GM19324 (cell line): ENCODE results near the gene TRUB2.
"Not testable (repeated sequence)": the region's sequence is repeated elsewhere in the genome, so short reads cannot be mapped to it uniquely, and the experiment has no call there.

ENCODE experiments used
- ATAC-seq: cut with Tn5 transposase; IDR thresholded peaks from one replicate; pipeline ENCODE4 v1.9.1; 2021; ENCODE audit warnings: mild to moderate bottlenecking, moderate library complexity; ENCODE audit not compliant: unreplicated experiment, low FRiP score

The TRUB2 gene

DNA sequence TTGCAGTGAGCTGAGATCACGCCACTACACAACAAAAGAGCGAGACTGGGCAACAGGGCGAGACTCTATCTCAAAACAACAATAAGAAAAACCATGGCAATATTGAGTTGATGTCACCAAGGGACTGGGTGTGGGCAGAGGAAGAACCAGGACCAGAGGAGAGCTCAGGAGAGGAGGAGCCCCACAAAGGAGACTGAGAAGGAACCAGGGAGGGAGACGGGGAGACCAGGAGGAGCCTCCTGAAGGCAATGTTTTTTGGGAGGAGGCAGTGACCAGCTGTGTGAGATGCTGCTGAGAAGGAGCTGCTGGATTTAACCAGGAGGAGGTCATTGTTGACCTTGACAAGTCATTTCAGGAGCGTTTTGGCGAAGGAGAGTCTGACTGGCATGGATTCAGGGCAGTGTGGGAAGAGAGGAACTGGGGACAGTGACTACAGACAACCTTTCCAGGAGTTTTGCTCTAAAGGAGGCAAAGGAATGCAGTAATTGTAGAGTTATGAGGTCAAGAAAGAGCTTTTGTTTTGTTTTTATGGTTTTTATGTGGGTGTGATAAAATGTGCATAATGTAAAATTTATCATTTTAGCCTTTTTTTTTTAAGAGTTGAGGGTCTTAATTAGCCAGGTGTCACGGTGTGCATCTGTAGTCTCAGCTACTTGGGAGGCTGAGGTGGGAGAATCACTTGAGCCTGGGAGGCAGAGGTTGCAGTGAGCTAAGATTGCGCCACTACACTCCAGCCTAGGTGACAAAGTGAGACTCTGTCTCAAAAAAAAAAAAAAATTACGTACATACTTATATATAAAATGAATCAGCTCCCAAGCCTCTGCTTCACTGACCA is 17.9 kb downstream of the TRUB2 start:
- no peak for ATAC-seq

DNA sequence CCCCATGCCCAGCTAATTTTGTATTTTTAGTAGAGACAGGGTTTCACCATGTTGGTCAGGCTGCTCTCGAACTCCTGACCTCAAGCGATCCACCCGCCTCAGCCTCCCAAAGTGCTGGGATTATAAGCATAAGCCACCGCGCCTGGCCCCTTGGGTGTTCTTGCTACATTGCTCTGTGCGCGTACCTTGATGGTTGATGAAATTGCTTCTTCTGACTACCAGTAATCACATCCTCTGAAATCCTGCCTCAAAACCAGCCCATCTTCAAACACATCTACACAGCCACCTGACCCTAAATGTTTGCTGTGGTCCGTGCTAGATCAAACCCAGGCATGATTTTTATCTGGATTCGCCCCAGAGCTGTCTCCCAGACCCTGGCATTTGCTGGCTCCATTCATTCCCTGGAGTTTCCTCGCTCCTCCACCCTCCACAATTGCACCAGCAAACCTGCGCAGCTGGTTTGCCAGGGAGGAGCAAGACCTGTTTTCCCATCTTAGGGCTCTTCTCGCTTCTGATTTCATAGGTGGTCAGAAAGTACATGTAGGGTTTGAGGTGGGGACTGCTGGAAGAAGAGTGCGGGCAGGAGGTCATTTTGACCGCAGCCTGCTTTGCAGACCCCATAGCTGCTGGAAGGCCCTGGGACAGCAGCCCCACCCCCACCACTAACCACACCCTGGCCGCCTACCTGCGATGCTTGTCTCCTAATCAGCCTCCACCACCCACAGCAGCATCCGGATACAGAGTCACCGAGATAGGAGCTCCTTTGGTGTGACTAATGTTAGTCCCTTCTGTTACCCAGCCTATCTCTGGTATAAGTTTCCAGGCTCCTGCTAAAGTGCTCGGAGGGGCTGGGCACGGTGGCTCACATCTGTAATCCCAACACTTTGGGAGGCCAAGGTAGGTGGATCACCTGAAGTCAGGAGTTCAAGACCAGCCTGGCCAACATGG is 23.4 kb downstream of the TRUB2 start:
- no peak for ATAC-seq

DNA sequence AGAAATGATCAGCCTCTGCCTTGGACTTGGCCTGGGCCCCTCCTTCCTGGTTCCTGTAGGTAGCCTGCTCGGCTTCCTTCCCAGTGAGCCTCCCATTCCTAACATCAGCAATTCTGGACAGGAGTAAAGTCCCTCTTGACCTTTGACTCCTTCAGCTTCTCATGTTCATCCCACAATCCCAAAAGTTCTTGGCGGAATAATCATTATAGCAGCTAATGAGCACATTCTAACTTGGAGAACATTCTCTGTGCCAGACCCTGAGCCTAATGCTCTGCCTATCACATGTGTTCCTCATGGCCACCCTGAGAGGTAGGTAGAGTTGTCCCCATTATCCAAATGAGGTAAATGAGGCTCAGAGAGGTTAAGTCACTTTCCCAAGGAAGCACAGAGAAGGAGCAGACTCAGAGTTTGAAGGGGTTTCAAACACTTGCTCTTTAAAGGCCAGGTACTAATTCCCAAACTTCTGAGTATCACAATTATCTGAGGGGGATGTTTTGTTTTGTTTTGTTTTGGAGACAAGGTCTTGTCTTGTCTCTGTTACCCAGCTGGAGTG is 24.9 kb downstream of the TRUB2 start:
- ATAC-seq = no peak

DNA sequence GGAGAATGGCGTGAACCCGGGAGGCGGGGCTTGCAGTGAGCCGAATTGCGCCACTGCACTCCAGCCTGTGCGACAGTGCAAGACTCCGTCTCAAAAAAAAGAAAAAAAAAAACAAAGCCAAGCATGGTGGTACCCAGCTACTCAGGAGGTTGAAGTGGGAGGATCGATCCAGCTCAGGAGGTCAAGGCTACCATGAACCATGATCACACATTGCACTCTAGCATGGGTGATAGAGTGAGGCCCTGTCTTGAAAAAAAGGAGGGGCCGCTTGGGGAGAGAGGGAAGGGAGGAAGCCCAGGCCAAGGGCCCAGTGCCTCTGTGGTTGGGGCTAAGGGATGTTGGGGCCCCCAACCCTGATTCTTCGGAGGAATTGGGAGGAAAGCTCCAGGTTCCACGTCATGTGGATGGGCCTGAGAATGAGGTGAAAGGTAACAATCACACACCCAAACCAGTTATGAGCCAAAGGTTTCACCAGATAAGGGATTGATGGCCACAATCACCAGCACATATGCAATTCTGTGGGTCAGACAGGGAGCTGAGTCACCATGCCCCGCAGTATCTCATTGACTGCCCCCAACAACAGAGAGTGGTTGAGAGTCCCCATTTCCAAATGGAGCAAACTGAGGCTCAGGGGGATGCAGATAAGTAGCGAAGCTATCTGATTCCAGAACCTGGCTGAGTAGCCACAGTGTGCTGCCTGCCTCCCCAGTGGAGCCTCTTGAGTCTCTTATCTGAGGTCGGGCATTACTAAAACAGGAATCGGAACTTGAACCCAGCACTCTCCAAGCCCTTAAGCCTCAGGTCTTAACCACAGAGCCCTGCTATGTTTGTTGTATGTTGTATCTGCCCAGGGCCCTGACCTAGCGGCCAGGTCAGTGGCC is 25.7 kb downstream of the TRUB2 start:
- no peak for ATAC-seq

DNA sequence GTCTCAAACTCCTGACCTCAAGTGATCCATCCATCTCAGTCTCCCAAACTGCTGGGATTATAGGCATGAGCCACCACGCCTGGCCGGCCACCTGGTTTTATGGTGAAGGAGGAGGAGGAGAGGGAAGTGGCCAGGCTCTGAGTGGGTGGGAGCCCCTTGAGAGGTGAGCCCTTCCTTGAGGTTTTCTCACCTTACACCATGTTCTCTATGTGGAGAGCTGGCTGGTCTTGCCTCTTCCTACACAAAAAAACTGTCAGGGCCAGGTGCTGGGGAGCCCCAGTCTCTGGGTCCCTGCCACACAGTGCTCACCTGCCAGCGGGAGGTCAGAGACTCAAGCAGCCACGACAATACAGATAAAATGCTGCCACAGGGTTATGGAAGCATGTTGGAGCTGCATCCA is 28.1 kb downstream of the TRUB2 start:
- ATAC-seq = no peak

DNA sequence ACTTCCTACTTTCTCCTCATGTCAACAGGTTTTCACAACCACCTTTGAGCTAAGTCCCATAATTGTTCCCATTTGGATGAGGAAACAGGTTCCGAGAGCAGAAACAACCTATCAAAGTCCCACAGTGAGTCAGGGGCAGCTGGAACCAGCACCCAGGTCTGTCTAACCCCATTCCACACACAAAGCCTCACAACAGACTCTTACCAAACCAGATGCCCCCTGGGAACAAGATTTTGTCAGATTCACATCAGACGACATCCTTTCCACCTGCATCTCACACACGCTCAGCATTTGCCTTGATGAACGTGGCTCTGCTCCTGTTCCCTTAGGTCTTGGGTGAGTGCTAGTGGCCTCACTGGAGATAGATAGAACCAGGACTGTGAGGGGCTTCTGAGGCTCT is 29.2 kb downstream of the TRUB2 start:
- ATAC-seq = no peak

DNA sequence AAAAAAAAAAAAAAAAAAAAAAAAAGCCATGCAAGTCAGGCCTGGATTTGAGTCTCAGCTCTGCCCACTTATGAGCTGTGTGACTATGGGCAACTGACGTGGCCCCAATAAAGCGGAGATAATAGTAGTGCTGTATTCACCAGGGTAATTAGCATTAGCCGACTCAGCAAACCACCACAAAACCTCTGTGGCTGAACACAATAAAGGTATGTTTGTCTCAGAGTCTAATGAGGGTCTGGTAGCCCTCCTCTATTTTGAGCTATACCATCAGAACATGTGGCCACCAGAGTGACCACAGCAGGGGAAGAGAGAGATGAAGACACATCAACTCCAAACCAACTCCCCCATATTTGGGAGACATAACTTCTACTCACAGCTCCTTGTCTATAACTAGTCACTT is 30.2 kb downstream of the TRUB2 start:
- ATAC-seq = no peak

DNA sequence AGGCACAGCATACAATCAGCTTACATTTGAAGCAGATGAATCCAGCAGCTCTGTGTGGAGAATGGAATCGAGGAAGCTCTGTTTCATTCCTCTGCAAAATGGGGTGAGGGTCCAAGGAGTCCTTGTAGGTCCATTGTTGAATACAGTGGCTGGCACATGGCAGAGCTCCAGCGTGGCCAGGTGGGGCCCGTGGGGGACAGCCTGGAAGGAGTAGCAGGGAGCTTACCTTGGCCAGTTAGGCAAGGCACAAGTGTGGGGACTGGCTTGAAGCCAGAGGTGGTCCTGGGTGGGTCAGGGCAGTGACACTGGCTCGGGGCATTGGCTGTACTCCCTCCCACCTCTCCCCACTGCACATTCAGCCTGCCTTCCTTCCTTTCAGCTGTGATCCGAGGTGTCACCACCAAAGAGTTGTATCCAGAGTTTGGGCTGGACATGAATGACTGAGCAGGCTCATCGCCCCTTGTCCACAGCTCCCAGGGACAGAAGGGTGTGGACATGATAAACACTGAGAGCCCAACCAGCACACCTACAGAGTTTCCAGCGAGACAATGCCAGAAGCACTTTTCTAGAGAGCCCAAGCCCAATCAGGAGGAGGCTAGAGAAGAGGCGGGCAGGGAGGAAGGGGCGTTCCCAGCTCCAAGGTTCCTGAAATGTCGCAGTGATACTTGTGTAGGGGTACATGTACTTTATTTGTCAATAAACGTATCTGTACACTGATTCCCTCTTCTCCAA is 33.8 kb downstream of the TRUB2 start:
- no peak for ATAC-seq

DNA sequence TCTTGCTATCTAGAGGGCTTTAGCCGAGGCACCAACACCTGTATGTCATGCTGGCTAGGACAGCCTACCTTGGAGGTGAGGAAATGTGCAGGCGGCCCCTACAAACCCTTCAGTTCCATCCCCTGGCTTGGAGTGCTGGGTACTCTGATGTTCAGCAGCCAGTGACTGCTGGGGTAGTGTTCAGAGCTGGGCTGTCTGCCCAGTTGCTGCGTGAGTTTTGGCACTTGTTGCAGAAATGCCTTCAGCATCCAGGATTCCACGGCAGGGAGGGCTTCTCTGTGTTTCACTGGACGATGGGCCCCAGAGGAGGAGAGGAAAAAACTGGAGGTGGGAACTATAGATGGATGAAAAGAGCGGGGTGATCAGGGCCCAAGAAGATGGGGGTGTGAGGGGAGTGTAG is 35.8 kb downstream of the TRUB2 start:
- ATAC-seq = no peak

DNA sequence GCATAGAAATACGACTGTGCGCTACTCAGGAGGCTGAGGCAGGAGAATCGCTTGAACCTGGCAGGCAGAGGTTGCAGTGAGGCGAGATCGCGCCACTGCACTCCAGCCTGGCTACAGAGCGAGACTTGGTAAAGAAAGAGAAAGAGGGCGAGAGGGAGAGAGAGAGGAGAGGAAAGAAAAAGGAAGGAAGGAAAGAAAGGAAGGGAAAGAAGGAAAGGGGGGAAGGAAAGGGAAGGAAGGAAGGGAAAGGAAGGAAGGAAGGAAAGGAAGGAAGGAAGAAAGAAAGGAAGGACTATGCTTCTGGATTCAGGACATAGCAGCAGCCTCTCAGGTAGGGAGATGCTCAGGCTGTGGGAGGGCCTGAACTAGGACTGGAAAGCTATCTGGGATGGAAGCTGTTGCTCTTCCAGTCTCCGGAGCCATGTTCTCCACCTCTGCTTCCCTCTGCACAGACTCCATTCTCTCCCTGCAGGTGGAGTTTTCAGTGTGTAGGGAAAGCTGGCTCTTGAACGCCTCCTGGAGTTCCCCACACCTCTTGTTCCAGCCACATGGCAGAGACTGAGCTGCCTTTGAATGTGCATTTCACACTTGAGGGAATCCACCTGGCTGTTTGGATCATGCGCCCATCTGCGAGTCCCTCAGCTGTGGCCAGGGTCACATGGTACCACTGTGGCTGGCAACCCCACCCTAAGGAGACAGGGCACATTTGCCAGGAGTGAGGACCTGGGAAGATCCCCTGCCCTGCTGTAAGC is 37.0 kb downstream of the TRUB2 start:
- ATAC-seq = no peak

DNA sequence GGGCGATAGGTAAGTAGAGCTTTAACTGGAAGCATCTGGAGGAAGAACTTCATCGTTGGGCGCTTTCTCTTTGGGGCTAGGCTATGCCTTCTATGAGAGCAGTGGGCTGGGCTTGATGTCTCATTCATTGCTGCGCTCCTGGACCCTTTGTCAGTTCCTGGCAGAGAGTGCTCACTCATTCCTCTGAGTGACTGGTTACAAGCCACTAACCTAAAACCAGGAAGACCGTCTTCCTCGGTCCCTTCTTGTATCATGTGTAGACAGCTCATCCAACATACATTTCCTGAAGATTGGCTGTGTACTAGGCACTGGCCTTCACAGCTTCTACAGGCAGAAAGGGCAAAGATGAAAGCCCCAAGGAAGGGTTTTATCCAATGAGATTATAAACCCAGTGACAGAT is 39.7 kb downstream of the TRUB2 start:
- no peak for ATAC-seq

DNA sequence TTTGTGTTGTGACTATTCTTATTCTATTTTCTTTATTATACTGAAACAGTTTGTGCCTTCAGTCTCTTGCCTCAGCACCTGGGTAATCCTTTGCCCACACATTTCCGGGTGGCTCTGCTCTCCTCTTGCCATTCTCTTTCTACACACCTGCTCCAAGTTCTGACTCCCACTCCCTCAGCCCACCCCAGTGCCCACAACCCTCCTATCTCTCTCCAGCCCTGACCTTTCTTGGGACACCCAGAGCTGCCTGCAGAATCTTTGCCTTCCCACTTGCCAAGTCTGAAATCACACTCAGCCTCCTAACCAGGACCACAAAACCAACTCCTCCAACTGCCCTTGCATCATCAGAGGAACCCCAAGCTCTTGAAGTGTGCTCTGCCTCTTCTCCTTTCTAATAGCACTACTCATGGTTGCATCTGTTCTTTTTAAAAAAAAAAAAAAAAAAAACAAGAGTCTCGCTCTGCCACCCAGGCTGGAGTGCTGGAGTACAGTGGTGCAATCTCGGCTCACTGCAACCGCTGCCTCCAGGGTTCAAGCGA is 42.1 kb downstream of the TRUB2 start:
- no peak for ATAC-seq

DNA sequence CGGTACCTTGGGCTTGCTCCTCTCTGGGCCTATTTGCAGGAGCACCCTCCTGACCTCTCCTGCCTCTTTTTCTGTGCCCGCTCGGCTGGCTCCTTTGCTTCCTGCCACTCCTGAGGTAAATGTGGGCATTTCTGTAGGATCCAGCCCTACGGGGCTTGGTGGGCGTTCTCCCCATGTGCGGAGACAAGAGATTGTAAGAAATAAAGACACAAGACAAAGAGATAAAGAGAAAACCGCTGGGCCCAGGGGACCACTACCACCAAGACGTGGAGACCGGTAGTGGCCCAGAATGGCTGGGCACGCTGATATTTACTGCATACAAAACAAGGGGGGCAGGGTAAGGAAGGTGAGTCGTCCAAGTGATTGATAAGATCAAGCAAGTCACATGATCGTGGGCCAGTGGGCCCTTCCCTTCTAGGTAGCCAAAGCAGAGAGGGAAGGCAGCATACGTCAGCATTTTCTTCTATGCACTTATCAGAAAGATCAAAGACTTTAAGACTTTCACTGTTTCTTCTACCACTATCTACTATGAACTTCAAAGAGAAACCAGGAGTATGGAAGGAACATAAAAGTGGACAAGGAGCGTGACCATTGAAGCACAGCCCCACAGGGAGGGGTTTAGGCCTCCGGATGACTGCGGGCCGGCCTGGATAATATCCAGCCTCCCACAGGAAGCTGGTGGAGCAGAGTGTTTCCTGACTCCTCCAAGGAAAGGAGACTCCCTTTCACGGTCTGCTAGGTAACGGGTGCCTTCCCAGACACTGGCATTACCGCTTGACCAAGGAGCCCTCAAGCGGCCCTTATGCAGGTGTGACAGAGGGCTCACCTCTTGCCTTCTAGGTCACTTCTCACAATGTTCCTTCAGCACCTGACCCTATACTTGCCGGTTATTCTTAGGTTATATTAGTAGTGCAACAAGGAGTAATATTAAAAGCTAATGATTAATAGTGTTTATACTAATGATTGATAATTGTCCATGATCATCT is 42.9 kb downstream of the TRUB2 start:
- not testable (repeated sequence) for ATAC-seq

DNA sequence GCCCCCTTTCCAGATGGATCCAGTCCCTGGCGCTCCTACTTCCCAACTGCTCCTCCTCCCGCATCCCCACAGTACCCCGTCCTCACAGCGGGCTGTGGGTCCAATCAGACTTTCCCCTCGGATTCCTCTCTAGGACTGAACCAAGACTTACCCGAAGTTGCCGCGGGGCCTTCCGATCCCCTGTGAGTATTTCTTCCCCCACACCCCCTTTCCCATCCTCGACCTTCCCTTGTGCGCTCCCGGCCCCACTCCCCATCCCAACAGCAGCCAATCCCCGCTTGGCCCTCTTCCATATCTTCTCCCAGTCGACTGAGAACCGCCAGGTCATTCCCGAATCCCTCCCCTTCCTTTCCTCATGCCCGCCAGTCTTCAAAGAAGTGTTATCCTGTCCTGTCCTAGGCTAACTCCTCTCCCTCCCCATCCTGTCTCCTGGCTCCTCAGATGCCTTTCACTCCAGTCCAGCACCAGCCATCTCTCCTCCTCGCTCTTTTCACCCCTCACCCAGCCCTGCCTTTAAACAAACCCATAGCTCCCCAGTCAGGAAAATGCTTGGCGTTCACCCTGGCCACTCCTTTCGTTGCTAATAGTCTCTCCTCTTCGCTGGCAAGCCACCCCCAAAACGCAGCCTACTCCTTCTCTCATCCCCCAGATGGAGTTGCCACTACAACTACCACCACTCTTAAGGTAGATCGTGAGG is 45.5 kb downstream of the TRUB2 start:
- ATAC-seq = no peak

DNA sequence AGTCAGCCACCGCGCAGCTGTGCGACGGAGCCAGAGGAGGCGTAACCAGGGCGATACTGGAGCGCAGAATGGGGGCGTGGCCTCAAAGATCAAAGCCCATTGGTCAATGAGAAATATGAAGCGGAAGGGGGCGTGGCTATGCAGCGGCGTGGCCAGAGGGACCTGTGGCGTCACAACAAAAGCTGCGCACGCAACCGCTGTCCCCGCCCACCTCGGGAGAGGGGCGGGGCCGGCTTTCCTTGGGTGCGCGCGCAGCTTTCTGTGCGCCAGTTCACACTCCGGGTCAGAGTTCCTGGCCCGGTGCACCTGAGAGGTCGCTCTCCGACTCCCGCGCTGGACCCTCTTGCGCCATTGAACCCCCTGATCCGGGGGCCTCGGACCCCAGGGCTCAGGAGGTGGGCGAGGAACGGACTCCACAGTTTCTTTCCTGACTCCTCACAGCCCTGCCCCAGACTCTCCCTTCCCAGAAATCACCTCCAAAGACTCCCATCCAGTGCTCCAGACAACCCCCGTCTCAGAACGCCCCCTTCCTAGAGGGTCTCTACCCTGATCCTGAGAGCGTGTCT is 46.2 kb downstream of the TRUB2 start, which contains the start of gene SWI5:
SWI5 (plus strand) TSS at position 269 of the 566 bp plus-strand sequence.
- peak; percentile 97 for ATAC-seq

DNA sequence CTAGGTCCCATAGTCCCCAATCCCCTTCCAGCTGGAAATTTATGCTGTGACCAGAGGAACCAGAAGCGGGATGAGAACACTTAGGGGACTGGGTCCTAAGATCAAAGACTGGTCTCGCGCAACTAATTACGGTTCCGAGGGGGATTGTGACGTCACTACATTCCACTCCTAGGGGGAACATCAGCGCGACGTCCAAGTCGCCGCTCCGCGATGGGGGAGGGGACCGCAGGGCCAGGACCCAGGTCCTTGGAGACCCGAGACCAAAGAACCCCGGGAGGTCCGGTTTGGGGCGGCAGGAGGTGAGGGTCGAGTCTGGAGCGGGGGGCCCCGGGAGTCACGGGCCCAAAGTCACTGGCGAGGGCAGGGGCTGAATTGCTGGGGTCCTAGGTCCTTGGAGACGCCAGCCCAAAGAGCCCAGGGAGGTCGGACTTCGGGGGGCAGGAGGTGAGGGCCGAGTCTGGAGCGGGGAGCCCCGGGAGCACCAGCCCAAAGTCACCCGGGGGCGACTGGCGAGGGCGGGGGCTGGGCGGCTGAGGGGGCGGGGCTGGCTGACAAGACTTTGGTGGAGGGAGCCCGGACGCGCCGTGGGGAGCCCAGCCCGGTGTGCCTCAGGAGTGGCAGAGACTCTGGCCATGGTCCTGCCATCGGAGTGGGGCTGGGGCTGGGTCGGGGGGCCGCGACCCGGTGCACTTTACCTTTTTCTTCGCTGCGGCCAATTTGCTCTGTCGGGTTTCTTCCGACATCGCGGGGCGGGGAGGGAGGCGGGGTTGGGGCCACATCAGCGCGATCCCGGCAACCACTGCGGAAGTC is 46.8 kb downstream of the TRUB2 start, which contains the start of gene GOLGA2:
GOLGA2 (minus strand) TSS at position 810 of the 810 bp plus-strand sequence; CDS start at position 779, 31 bp downstream.
- ATAC-seq = peak; percentile 62
